ENCODE measurements around the gene OR1N2.
"Not testable (repeated sequence)": the region's sequence is repeated elsewhere in the genome, so short reads cannot be mapped to it uniquely, and the experiment has no call there.

The OR1N2 gene, protein sequence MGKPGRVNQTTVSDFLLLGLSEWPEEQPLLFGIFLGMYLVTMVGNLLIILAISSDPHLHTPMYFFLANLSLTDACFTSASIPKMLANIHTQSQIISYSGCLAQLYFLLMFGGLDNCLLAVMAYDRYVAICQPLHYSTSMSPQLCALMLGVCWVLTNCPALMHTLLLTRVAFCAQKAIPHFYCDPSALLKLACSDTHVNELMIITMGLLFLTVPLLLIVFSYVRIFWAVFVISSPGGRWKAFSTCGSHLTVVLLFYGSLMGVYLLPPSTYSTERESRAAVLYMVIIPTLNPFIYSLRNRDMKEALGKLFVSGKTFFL

DNA sequence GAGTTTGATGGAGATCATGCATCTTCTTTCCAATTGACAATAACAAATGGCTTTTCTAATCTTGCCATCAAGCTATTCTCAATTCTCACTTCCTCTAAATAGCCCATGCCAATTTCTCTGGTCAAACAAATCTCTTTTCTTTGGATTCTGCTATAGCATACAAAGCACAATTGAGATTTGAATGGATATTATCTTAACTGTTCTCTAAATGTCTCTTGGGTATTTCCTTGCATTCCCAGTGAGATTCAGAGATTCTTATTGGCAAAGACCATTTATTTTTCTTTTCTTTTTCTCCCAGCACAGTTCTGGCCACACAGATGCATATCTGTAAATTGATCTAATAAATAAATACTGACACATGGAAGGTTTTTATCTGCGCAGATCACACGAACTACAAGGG lies at the start of gene OR1N2:
Gene OR1N2 (plus strand): TSS at position 301 of the 400 bp plus-strand sequence. CDS start 100 bp downstream, outside the sequence.
- no peaks in the 10 kb centered on the region for H3K4me1 ChIP-seq (ENCODE audit: control insufficient read depth, insufficient read depth, low read length)
- no peaks in the 10 kb centered on the region for H3K36me3 ChIP-seq (ENCODE audit: control insufficient read depth, insufficient read depth, low read length)
- no peak within 1 kb of the TSS for H3K4me3 ChIP-seq (ENCODE audit: low read depth, low read length)
- no peaks in the 10 kb centered on the region for H3K9me3 ChIP-seq (ENCODE audit: control insufficient read depth, insufficient read depth, low read length)
- H3K9ac ChIP-seq (ENCODE audit: low read depth, low read length): no peak within 1 kb of the TSS
- no peaks in the 10 kb centered on the region for H3K27me3 ChIP-seq (ENCODE audit: control insufficient read depth, insufficient read depth, low read length)

DNA sequence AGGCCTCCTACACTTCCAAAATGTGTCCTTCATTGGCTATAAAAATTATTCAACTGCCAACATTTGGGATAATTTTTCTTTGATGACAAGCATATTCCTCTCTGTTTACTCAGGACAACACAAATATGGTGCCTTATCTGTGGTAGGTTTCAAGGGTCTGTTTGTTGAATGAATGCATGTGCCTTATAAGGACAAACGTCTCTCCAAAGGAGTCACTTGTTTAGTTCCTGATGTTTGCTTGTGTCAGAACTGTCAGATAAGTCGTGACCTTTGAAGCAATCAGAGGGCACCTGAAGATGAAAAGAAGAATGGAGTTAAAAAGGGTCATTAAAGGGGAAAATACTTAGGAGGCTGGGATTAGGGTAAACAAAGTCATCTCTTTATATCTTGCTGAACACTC lies 45.9 kb upstream of the OR1N2 start:
- Histone ChIP-seq H3K36me3 (ENCODE audit: control insufficient read depth, insufficient read depth, low read length) (no peaks in the 10 kb centered on the region), H3K9me3 (ENCODE audit: control insufficient read depth, insufficient read depth, low read length) (peaks cover 3% of the 10 kb centered on the region), H3K4me3 (ENCODE audit: low read depth, low read length) (no peak overlapping the region), H3K4me1 (ENCODE audit: control insufficient read depth, insufficient read depth, low read length) (no peaks in the 10 kb centered on the region), H3K27me3 (ENCODE audit: control insufficient read depth, insufficient read depth, low read length) (no peaks in the 10 kb centered on the region), H3K9ac (ENCODE audit: low read depth, low read length) (no peak overlapping the region)

DNA sequence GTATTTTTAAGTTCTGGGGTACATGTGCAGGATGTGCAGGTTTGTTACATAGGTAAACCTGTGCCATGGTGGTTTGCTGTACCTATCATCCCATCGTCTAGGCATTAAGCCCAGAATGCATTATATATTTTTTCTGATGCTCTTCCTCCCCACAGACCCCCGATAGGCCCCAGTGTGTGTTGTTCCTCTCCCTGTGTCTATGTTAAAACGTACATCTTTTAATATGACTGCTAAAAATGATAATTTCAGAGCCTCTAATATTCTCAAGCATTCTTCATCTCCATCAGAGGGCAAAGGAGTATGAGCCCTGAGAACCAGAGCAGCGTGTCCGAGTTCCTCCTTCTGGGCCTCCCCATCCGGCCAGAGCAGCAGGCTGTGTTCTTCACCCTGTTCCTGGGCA lies 42.4 kb upstream of the OR1N2 start, which contains the start of gene OR1J2:
Gene OR1J2 (plus strand): TSS at position 301 of the 400 bp plus-strand sequence. CDS start 0 bp downstream, at position 301.
- Histone ChIP-seq H3K4me3 (ENCODE audit: low read depth, low read length) (no peak within 1 kb of the TSS), H3K9ac (ENCODE audit: low read depth, low read length) (no peak within 1 kb of the TSS), H3K4me1 (ENCODE audit: control insufficient read depth, insufficient read depth, low read length) (no peaks in the 10 kb centered on the region), H3K9me3 (ENCODE audit: control insufficient read depth, insufficient read depth, low read length) (no peaks in the 10 kb centered on the region), H3K27me3 (ENCODE audit: control insufficient read depth, insufficient read depth, low read length) (no peaks in the 10 kb centered on the region), H3K36me3 (ENCODE audit: control insufficient read depth, insufficient read depth, low read length) (no peaks in the 10 kb centered on the region)

DNA sequence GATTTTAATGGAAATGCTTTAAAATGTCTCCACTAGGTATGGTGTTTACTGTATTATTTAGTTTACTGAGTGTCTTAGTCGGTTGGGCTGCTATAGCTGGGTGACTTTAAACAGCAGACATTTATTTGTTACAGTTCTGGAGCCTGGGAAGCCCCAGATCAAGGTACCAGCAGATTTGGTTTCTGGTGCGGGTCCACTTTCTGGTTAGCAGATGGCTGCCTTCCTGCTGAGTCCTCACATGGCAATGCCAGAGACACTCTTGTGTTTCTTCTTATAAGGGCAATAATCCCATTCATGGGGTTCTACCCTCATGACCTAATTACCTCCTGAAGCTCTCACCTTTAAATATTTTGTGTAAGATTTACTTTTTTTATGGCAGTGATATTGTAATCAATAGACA lies 34.7 kb upstream of the OR1N2 start:
- Histone ChIP-seq H3K9me3 (ENCODE audit: control insufficient read depth, insufficient read depth, low read length) (no peaks in the 10 kb centered on the region), H3K4me1 (ENCODE audit: control insufficient read depth, insufficient read depth, low read length) (no peaks in the 10 kb centered on the region), H3K27me3 (ENCODE audit: control insufficient read depth, insufficient read depth, low read length) (peaks cover 2% of the 10 kb centered on the region), H3K4me3 (ENCODE audit: low read depth, low read length) (no peak overlapping the region), H3K36me3 (ENCODE audit: control insufficient read depth, insufficient read depth, low read length) (no peaks in the 10 kb centered on the region), H3K9ac (ENCODE audit: low read depth, low read length) (no peak overlapping the region)

DNA sequence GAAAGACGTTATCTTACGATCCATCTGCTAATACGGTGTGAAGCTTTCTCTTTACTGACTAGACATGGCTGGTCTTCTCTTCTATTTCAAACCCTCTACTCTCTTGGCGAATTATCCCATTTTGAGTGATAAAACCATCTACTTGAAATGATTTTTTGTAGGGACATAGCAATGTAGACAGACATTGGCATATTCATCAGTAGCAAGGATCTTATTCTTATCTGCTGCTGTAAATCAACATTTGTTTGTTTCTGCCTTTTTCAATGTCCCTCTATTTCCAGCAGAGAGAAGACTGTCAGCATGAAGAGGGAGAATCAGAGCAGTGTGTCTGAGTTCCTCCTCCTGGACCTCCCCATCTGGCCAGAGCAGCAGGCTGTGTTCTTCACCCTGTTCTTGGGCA lies 34.1 kb upstream of the OR1N2 start, which contains the start of gene OR1J4:
Gene OR1J4 (plus strand): TSS at position 301 of the 400 bp plus-strand sequence. CDS start 0 bp downstream, at position 301.
- no peaks in the 10 kb centered on the region for H3K4me1 ChIP-seq (ENCODE audit: control insufficient read depth, insufficient read depth, low read length)
- peaks cover 2% of the 10 kb centered on the region for H3K27me3 ChIP-seq (ENCODE audit: control insufficient read depth, insufficient read depth, low read length)
- no peaks in the 10 kb centered on the region for H3K9me3 ChIP-seq (ENCODE audit: control insufficient read depth, insufficient read depth, low read length)
- no peak within 1 kb of the TSS for H3K4me3 ChIP-seq (ENCODE audit: low read depth, low read length)
- H3K36me3 ChIP-seq (ENCODE audit: control insufficient read depth, insufficient read depth, low read length): no peaks in the 10 kb centered on the region
- no peak within 1 kb of the TSS for H3K9ac ChIP-seq (ENCODE audit: low read depth, low read length)

DNA sequence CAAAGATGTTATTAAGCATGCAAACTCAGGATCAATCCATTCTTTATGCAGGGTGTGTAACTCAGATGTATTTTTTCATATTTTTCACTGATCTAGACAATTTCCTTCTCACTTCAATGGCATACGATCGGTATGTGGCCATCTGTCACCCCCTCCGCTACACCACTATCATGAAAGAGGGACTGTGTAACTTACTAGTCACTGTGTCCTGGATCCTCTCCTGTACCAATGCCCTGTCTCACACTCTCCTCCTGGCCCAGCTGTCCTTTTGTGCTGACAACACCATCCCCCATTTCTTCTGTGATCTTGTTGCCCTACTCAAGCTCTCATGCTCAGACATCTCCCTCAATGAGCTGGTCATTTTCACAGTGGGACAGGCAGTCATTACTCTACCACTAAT lies 33.5 kb upstream of the OR1N2 start:
- Histone ChIP-seq H3K27me3 (ENCODE audit: control insufficient read depth, insufficient read depth, low read length) (peaks cover 2% of the 10 kb centered on the region), H3K4me3 (ENCODE audit: low read depth, low read length) (no peak overlapping the region), H3K9ac (ENCODE audit: low read depth, low read length) (no peak overlapping the region), H3K36me3 (ENCODE audit: control insufficient read depth, insufficient read depth, low read length) (no peaks in the 10 kb centered on the region), H3K9me3 (ENCODE audit: control insufficient read depth, insufficient read depth, low read length) (no peaks in the 10 kb centered on the region), H3K4me1 (ENCODE audit: control insufficient read depth, insufficient read depth, low read length) (no peaks in the 10 kb centered on the region)

DNA sequence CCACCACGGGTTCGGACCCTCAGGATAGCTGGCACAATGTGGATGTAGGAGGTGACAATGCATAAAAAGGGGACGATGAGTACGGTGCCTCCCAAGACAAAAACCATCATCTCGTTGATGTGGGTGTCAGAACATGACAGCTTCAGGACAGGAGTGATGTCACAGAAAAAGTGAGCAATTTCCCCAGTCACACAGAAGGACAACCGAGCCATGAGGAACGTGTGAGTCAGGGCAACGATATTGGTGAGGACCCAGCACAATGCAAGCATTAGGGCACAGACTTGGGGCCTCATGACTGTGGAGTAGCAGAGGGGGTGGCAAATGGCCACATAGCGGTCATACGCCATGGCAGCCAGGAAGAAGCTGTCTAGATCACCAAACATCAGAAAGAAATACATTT lies 26.3 kb upstream of the OR1N2 start:
- Histone ChIP-seq H3K36me3 (ENCODE audit: control insufficient read depth, insufficient read depth, low read length) (no peaks in the 10 kb centered on the region), H3K4me1 (ENCODE audit: control insufficient read depth, insufficient read depth, low read length) (no peaks in the 10 kb centered on the region), H3K27me3 (ENCODE audit: control insufficient read depth, insufficient read depth, low read length) (no peaks in the 10 kb centered on the region), H3K4me3 (ENCODE audit: low read depth, low read length) (no peak overlapping the region), H3K9ac (ENCODE audit: low read depth, low read length) (no peak overlapping the region), H3K9me3 (ENCODE audit: control insufficient read depth, insufficient read depth, low read length) (no peaks in the 10 kb centered on the region)

DNA sequence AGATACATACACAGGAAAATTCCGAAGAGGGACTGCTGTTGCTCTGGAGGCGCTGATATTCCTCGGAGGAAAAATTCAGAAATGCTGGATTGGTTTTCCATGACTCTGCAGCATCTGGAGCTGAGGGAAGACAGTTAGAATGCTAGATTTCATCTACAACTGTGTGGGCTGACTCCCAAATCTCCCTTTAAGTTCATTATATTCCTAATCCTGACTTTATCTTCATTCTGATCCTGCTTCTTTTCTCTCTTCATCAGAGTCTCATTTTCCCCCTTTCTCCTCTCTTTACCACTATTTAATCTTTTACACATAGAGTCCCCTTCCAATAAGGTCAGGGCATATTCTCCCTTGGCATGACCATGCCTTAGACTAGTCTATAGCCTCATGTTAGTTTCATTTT lies 25.7 kb upstream of the OR1N2 start, which contains the start of gene OR1N1:
Gene OR1N1 (minus strand): TSS at position 101 of the 400 bp plus-strand sequence. CDS start 0 bp downstream, at position 101.
- H3K9me3 ChIP-seq (ENCODE audit: control insufficient read depth, insufficient read depth, low read length): no peaks in the 10 kb centered on the region
- H3K4me3 ChIP-seq (ENCODE audit: low read depth, low read length): no peak within 1 kb of the TSS

DNA sequence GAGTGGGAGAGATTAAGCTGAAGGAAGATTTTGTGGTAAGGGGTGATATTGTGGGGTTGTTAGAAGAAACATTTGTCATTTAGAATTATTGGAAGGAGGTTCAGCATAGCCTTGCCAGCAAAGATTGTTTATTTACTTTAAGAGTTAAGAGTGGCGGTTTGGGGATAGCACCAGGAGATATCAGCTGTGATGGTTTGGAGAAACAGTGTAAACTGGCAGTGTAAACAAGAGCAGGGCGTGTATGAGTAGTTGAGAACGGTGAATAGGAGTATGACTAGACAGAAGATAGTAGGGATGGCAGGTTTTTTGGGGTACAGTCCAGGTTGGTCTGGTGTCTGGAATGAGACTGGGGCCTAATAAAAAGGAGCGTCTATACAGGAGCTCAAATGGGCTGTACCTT lies 21.8 kb upstream of the OR1N2 start:
- H3K27me3 ChIP-seq (ENCODE audit: control insufficient read depth, insufficient read depth, low read length); H3K4me3 ChIP-seq (ENCODE audit: low read depth, low read length); H3K9me3 ChIP-seq (ENCODE audit: control insufficient read depth, insufficient read depth, low read length); H3K9ac ChIP-seq (ENCODE audit: low read depth, low read length); H3K4me1 ChIP-seq (ENCODE audit: control insufficient read depth, insufficient read depth, low read length); H3K36me3 ChIP-seq (ENCODE audit: control insufficient read depth, insufficient read depth, low read length): not testable (repeated sequence)

More for the DNA sequence above, 25.7 kb upstream of the OR1N2 start, which contains the start of gene OR1N1:
- Histone ChIP-seq H3K27me3 (ENCODE audit: control insufficient read depth, insufficient read depth, low read length) (no peaks in the 10 kb centered on the region), H3K36me3 (ENCODE audit: control insufficient read depth, insufficient read depth, low read length) (no peaks in the 10 kb centered on the region), H3K9ac (ENCODE audit: low read depth, low read length) (no peak within 1 kb of the TSS), H3K4me1 (ENCODE audit: control insufficient read depth, insufficient read depth, low read length) (no peaks in the 10 kb centered on the region)

DNA sequence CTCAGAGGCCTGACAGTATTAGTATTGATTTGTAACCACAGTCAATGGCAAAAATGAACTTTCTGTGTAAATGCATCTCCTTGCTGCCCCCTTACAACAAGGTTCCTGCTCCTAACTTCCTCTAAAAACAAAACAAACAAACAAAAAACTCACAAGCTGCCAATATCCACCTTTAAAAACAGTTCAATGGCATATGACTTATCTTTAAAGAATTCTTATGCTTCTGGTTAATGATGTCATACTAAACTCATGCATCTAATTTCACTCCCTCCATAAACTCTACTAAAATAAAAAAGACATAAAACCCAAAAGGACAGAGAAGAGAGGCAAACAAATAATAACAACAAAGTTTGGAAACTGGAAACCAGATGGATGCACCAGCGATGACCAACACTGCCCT lies 16.8 kb upstream of the OR1N2 start:
- no peaks in the 10 kb centered on the region for H3K4me1 ChIP-seq (ENCODE audit: control insufficient read depth, insufficient read depth, low read length)
- no peaks in the 10 kb centered on the region for H3K27me3 ChIP-seq (ENCODE audit: control insufficient read depth, insufficient read depth, low read length)
- no peak overlapping the region for H3K9ac ChIP-seq (ENCODE audit: low read depth, low read length)
- no peaks in the 10 kb centered on the region for H3K36me3 ChIP-seq (ENCODE audit: control insufficient read depth, insufficient read depth, low read length)
- H3K9me3 ChIP-seq (ENCODE audit: control insufficient read depth, insufficient read depth, low read length): no peaks in the 10 kb centered on the region
- H3K4me3 ChIP-seq (ENCODE audit: low read depth, low read length): no peak overlapping the region

DNA sequence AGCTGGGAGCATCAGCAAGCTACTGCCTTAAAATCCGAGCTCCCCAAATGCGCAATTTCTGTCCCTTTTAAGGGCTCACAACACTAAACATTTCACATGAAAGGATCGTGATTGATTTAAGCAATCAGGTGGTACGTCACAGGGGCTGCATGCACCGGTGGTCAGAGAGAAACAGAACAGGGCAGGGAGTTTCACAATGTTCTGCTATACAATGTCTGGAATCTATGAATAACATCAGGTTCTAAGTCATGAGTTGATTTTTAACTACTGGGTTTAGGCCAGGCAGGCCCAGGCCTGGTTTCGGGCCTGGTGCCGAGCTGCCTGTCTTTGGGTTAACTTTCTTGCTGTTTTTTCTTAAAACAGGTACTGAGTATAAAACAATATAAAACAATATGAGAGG lies 15.8 kb upstream of the OR1N2 start:
- not testable (repeated sequence) for H3K36me3 ChIP-seq (ENCODE audit: control insufficient read depth, insufficient read depth, low read length)

DNA sequence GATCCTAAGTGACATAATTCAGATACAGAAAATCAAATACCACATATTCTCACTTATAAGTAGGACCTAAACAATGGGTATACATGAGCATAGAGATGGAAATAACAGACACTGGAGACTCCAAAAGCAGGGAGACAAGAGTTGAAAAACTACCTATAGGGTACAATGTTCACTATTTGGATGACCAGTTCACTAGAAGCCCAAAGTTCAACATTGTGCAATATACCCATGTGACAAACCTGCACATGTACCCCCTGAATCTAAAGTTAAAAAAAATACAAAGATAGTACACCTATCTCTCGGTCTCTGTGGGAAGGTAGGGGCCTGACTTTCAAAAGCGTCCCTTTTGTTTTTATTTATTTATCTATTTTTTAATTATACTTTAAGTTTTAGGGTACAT lies 14.2 kb upstream of the OR1N2 start:
- Histone ChIP-seq H3K9ac (ENCODE audit: low read depth, low read length) (no peak overlapping the region), H3K9me3 (ENCODE audit: control insufficient read depth, insufficient read depth, low read length) (no peaks in the 10 kb centered on the region), H3K36me3 (ENCODE audit: control insufficient read depth, insufficient read depth, low read length) (no peaks in the 10 kb centered on the region), H3K27me3 (ENCODE audit: control insufficient read depth, insufficient read depth, low read length) (no peaks in the 10 kb centered on the region), H3K4me1 (ENCODE audit: control insufficient read depth, insufficient read depth, low read length) (no peaks in the 10 kb centered on the region), H3K4me3 (ENCODE audit: low read depth, low read length) (no peak overlapping the region)

More for the DNA sequence above, 15.8 kb upstream of the OR1N2 start:
- not testable (repeated sequence) for H3K9ac ChIP-seq (ENCODE audit: low read depth, low read length); H3K9me3 ChIP-seq (ENCODE audit: control insufficient read depth, insufficient read depth, low read length); H3K27me3 ChIP-seq (ENCODE audit: control insufficient read depth, insufficient read depth, low read length); H3K4me1 ChIP-seq (ENCODE audit: control insufficient read depth, insufficient read depth, low read length); H3K4me3 ChIP-seq (ENCODE audit: low read depth, low read length)
